Smooth muscle cell (in vitro differentiated cells): ENCODE measurements around the gene INTS4. TPM values are rescaled to one million over a fixed set of nuclear protein-coding genes. Genes with fewer than 3 reads are reported as not detected.

Experiments
- DNase-seq: peaks from one replicate; lab custom pipeline; 2025; ENCODE audit not compliant: unreplicated experiment; lab: John Stamatoyannopoulos, UW
- H2AFZ ChIP-seq: fragments of 200-600 bp; sonication (generic); 2 replicates; pipeline ENCODE4 v1.6.0; 2016; ENCODE audit warnings: antibody characterized with exemption, low read depth, mild to moderate bottlenecking
- H3F3A ChIP-seq: fragments of 200-600 bp; sonication (generic); 2 replicates; pipeline ENCODE4 v1.6.0; 2017; ENCODE audit warnings: antibody characterized with exemption, low read depth
- H3K27ac ChIP-seq: fragments of 200-600 bp; sonication (generic); 2 replicates; pipeline ENCODE4 v1.5.1; 2016; ENCODE audit warnings: low read depth, mild to moderate bottlenecking
- H3K27me3 ChIP-seq: fragments of 200-600 bp; sonication (generic); 2 replicates; pipeline ENCODE4 v1.6.1; 2016; ENCODE audit warnings: low read depth, mild to moderate bottlenecking
- H3K36me3 ChIP-seq: fragments of 200-600 bp; sonication (generic); 2 replicates; pipeline ENCODE4 v1.5.1; 2016; ENCODE audit warnings: low read depth
- H3K4me1 ChIP-seq: fragments of 200-600 bp; sonication (generic); 2 replicates; pipeline ENCODE4 v1.5.1; 2016; ENCODE audit warnings: low read depth
- H3K4me2 ChIP-seq: fragments of 200-600 bp; sonication (generic); 2 replicates; pipeline ENCODE4 v1.6.0; 2016; ENCODE audit warnings: mild to moderate bottlenecking
- H3K4me3 ChIP-seq: fragments of 200-600 bp; sonication (generic); 2 replicates; pipeline ENCODE4 v1.5.1; 2016; ENCODE audit warnings: mild to moderate bottlenecking
- H3K79me2 ChIP-seq: fragments of 200-600 bp; sonication (generic); 2 replicates; pipeline ENCODE4 v1.6.0; 2016; ENCODE audit warnings: low read depth, mild to moderate bottlenecking
- H3K9ac ChIP-seq: fragments of 200-600 bp; sonication (generic); 2 replicates; pipeline ENCODE4 v1.6.0; 2016; ENCODE audit warnings: low read depth
- H3K9me3 ChIP-seq: fragments of 200-600 bp; sonication (generic); replicated peaks from 2 replicates; pipeline ENCODE4 v1.5.1; 2016; ENCODE audit warnings: low read depth
- H4K20me1 ChIP-seq: fragments of 200-600 bp; sonication (generic); 2 replicates; pipeline ENCODE4 v1.6.0; 2016; ENCODE audit warnings: low read depth
- WGBS: methylation state at CpG from one replicate; pipeline ENCODE4 v1.1.7; 2016; ENCODE audit warnings: low lambda C conversion rate; 5-methylcytosine and 5-hydroxymethylcytosine counted together
- polyA plus RNA-seq: library from polyadenylated mRNA; unstranded; fragments of >200 nt; fragmentation: Nextera tagmentation; extraction: Ambion mirVana; gene quantifications from 2 replicates; pipeline ENCODE4 v1.2.1, GENCODE V29; 2016
- total RNA-seq: library from RNA; depleted of rRNA; stranded (reverse); fragments of >200 nt; gene quantifications from 2 replicates; pipeline ENCODE4 v1.2.3, GENCODE V29; 2014
- TF ChIP-seq, protein P1 (sequence below): fragments of 200-600 bp; sonication (generic); IDR thresholded peaks from 2 replicates; pipeline ENCODE4 v1.5.1; 2017; ENCODE audit warnings: borderline replicate concordance, mild to moderate bottlenecking, antibody characterized with exemption; ENCODE audit not compliant: insufficient read depth, poor library complexity, severe bottlenecking

Gene INTS4
- total and polyA plus RNA-seq, 2 experiments from 2014 or later = 22.4 to 28.9 TPM

DNA sequence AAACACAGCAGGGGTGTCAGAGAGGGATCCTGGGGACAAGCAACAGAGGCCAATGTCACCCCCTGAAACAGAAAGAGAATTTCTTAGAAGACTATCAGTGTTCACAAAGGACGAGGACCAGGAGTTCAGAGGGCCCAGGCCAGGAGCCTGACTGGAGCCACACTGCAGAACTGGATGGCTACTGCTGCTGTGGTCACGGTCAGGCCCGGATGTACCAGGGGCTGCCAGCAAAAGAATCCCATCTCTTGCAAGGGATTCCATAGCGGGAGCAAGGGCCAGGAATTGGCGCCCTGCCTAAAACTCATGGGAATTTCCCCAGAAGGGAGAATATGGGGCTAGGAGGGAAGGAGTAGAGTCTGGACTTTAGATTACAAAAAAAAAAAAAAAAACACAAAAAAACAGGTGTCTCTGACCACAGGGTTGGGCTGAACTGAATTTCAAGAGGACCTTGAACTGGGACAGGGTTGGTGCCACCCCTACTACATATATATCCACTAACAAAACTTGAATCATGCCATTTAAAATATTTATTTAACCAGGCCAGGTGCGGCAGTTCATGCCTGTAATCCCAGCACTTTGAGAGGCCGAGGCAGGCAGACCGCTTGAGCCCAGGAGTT, 44.3 kb upstream of the INTS4 start:
- 97% methylated on average over 8 of the region's 8 CpGs for WGBS
- Histone ChIP-seq H3K27ac (no peak overlapping the region), H4K20me1 (no peaks in the 10 kb centered on the region), H3K4me3 (no peak overlapping the region), H3K79me2 (no peaks in the 10 kb centered on the region), H3K4me1 (peaks cover 6% of the 10 kb centered on the region), H3F3A (no peaks in the 10 kb centered on the region), H3K9me3 (no peaks in the 10 kb centered on the region), H3K36me3 (no peaks in the 10 kb centered on the region), H3K4me2 (no peak overlapping the region), H2AFZ (no peak overlapping the region), H3K9ac (no peak overlapping the region), H3K27me3 (no peaks in the 10 kb centered on the region)
- DNase-seq = no peak
- TF ChIP-seq, protein P1, sequence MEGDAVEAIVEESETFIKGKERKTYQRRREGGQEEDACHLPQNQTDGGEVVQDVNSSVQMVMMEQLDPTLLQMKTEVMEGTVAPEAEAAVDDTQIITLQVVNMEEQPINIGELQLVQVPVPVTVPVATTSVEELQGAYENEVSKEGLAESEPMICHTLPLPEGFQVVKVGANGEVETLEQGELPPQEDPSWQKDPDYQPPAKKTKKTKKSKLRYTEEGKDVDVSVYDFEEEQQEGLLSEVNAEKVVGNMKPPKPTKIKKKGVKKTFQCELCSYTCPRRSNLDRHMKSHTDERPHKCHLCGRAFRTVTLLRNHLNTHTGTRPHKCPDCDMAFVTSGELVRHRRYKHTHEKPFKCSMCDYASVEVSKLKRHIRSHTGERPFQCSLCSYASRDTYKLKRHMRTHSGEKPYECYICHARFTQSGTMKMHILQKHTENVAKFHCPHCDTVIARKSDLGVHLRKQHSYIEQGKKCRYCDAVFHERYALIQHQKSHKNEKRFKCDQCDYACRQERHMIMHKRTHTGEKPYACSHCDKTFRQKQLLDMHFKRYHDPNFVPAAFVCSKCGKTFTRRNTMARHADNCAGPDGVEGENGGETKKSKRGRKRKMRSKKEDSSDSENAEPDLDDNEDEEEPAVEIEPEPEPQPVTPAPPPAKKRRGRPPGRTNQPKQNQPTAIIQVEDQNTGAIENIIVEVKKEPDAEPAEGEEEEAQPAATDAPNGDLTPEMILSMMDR = no peak

DNA sequence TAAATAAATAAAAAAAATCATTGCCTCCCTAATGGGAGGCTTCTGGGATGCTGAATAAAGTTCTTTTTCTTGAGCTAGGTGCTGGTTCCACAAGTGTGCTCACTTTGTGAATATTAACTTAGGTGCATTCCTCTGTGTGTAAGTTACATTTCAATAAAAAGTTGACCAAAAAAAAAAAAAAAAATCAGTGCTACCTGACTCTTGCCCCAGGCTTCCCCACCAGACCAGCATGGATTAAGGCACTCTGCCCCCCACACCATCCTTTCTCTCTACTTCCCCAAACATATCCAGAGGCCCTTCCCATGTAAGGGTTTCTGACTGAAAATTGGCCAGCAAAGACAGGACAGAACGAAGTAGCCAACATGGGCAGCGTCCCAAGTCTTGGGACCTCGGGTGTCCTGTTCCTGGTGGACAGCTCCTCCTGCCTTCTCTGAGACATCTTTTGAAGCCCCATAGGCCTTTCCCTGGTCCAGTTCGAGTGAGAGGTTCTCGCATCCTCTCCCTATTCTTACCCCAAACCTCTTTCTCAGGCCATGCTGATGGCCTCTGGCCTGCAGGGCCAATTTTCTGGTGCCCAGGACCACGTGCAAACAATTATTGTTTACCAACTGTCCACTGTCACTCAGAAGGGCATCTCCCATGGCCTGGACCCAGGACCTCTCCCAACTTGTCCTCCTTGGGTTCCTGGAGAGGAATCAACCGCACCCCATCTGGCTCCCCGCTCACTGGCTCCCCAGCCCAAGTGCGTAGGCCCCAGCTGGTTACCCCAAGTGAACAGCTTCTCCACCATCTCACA, 43.6 kb upstream of the INTS4 start:
- H3K27ac ChIP-seq = no peak overlapping the region
- H3K27me3 ChIP-seq = no peaks in the 10 kb centered on the region
- H4K20me1 ChIP-seq = no peaks in the 10 kb centered on the region
- WGBS = 95% methylated on average over 9 of the region's 9 CpGs
- peaks cover 6% of the 10 kb centered on the region for H3K4me1 ChIP-seq
- H3K79me2 ChIP-seq = no peaks in the 10 kb centered on the region
- no peaks in the 10 kb centered on the region for H3K36me3 ChIP-seq
- H3K9ac ChIP-seq = no peak overlapping the region
- DNase-seq = no peak
- H3F3A ChIP-seq = no peaks in the 10 kb centered on the region
- TF ChIP-seq, protein P1 = no peak
- H3K9me3 ChIP-seq = no peaks in the 10 kb centered on the region
- H3K4me2 ChIP-seq = no peak overlapping the region
- no peak overlapping the region for H3K4me3 ChIP-seq
- H2AFZ ChIP-seq = no peak overlapping the region

- Histone ChIP-seq H2AFZ (no peak overlapping the region), H3K27ac (no peak overlapping the region), H3F3A (no peaks in the 10 kb centered on the region), H3K27me3 (no peaks in the 10 kb centered on the region), H3K4me1 (peaks cover 6% of the 10 kb centered on the region), H3K4me3 (no peak overlapping the region), H3K36me3 (no peaks in the 10 kb centered on the region), H3K9ac (no peak overlapping the region), H3K4me2 (no peak overlapping the region), H3K9me3 (no peaks in the 10 kb centered on the region), H3K79me2 (no peaks in the 10 kb centered on the region), H4K20me1 (no peaks in the 10 kb centered on the region)
- 88% methylated on average over 3 of the region's 3 CpGs for WGBS
- DNase-seq = no peak
- TF ChIP-seq, protein P1 = no peak
Measured at GRCh38 chr11:78037056-78037455, 42.6 kb upstream of the INTS4 start.
